Activated CD8-positive, alpha-beta T cell treated with anti-CD3 and anti-CD28 coated beads, Interleukin-2, amount 10 ng/mL, durations not matched to agents 7 days and 5 days (primary cell): Measurements from ENCODE around the gene UNC80. TPM values are rescaled to one million over a fixed set of nuclear protein-coding genes. Genes with fewer than 3 reads are reported as not detected.

Source experiments
- ATAC-seq: fragments of 150-1000 bp; cut with Tn5 transposase; one replicate; pipeline ENCODE4 v1.10.0; 2021; ENCODE audit warnings: moderate library complexity
- CTCF ChIA-PET: fragments of 350-600 bp; sonication (Branson Sonifier 250); formaldehyde crosslinking; loops from one replicate; lab custom pipeline; 2021; ENCODE audit warnings: antibody characterized with exemption; lab: Charles Lee
- POLR2A ChIA-PET: fragments of 350-600 bp; sonication (Branson Sonifier 250); formaldehyde crosslinking; loops from one replicate; lab custom pipeline; 2021; ENCODE audit warnings: antibody characterized with exemption; lab: Charles Lee
- DNase-seq: peaks from one replicate; pipeline ENCODE4 v3.0.0-alpha.2; 2020
- H3K27ac Mint-ChIP-seq: one replicate; pipeline ENCODE4 v1.8.0; 2021; ENCODE audit warnings: mild to moderate bottlenecking, mixed read lengths
- H3K27me3 Mint-ChIP-seq: one replicate; pipeline ENCODE4 v1.8.0; 2021; ENCODE audit warnings: low read depth, mixed read lengths
- H3K36me3 Mint-ChIP-seq: one replicate; pipeline ENCODE4 v1.8.0; 2021; ENCODE audit warnings: low read depth, mixed read lengths
- H3K4me1 Mint-ChIP-seq: one replicate; pipeline ENCODE4 v1.8.0; 2021; ENCODE audit warnings: low read depth, mixed read lengths
- H3K4me3 Mint-ChIP-seq: one replicate; pipeline ENCODE4 v1.8.0; 2021; ENCODE audit warnings: mild to moderate bottlenecking, mixed read lengths
- H3K9me3 Mint-ChIP-seq: one replicate; pipeline ENCODE4 v1.8.0; 2022; ENCODE audit warnings: mixed read lengths; ENCODE audit not compliant: insufficient read depth
- total RNA-seq, 2 experiments: library from RNA; stranded (reverse); gene quantifications; one replicate each; pipeline ENCODE4 v1.2.3, GENCODE V29; 2021

Gene UNC80, protein sequence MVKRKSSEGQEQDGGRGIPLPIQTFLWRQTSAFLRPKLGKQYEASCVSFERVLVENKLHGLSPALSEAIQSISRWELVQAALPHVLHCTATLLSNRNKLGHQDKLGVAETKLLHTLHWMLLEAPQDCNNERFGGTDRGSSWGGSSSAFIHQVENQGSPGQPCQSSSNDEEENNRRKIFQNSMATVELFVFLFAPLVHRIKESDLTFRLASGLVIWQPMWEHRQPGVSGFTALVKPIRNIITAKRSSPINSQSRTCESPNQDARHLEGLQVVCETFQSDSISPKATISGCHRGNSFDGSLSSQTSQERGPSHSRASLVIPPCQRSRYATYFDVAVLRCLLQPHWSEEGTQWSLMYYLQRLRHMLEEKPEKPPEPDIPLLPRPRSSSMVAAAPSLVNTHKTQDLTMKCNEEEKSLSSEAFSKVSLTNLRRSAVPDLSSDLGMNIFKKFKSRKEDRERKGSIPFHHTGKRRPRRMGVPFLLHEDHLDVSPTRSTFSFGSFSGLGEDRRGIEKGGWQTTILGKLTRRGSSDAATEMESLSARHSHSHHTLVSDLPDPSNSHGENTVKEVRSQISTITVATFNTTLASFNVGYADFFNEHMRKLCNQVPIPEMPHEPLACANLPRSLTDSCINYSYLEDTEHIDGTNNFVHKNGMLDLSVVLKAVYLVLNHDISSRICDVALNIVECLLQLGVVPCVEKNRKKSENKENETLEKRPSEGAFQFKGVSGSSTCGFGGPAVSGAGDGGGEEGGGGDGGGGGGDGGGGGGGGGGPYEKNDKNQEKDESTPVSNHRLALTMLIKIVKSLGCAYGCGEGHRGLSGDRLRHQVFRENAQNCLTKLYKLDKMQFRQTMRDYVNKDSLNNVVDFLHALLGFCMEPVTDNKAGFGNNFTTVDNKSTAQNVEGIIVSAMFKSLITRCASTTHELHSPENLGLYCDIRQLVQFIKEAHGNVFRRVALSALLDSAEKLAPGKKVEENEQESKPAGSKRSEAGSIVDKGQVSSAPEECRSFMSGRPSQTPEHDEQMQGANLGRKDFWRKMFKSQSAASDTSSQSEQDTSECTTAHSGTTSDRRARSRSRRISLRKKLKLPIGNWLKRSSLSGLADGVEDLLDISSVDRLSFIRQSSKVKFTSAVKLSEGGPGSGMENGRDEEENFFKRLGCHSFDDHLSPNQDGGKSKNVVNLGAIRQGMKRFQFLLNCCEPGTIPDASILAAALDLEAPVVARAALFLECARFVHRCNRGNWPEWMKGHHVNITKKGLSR (N-terminal part only)
- not detected for total RNA-seq

DNA sequence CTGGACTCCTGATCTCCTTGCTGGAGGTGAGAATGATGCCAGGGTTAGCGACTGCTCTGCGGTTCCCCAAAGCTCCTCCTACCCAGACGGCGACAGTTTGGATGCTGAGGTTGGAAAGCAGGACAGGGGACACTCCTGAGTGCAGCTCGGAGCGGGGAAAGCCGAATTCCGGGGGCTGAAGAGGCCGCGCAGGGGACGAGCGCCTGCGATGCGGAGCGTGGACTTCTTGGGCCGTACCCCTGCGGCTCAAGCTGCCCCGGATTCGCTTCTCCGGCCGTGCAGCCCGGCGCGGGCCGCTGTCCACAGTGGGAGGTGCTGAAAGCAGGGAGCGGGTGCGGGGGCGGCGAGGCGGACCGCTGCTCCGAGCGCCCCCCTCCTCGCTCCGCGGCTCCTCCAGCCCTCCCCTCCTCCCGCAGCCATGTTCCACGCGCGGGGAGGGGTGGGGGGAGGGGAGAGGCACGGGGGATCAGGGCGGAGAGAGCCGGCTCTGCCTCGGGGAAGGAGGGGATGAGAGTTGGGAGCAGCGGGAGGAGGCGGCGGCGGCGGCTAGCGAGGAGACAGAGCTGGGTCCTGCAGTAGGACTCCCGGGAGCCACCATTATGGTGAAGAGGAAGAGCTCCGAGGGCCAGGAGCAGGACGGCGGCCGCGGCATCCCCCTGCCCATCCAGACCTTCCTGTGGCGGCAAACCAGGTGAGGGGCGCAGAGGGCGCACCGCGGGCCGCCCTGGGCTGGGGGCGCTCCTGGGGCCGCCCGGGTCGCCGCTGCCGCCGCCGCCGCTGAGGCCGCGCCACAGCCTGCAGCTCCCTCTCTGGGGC lies at the start of gene UNC80:
Gene UNC80, plus strand, starts transcription at position 359 of the 816 bp plus-strand sequence. Its CDS starts 241 bp downstream, at position 600.
- no peaks in the 10 kb centered on the region for H3K36me3 Mint-ChIP-seq
- no peak within 1 kb of the TSS for H3K4me3 Mint-ChIP-seq
- ATAC-seq (no peak), DNase-seq (peak; percentile 40)
- ChIA-PET POLR2A (no interaction called here), CTCF (no interaction called here)
- no peak within 1 kb of the TSS for H3K27ac Mint-ChIP-seq
- H3K9me3 Mint-ChIP-seq: no peaks in the 10 kb centered on the region
- H3K27me3 Mint-ChIP-seq: peaks cover 19% of the 10 kb centered on the region
- no peaks in the 10 kb centered on the region for H3K4me1 Mint-ChIP-seq

DNA sequence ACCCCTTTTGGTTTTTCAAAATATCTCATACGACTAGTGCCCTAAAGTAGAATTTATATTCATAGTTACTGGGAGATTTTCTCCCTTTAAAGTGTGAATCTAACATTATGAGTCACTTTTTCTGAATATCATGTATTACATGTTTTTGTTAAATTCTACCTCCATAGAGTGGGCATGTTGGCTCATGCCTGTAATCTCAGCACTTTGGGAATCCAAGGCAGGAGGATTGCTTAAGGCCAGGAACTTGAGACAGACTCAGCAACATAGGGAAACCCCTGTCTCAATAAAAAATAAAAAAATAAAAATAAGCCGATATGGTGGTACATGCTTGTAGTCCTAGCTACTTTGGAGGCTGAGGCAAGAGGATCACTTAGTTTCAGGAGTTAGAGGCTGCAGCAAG lies 45.3 kb upstream of the UNC80 start:
- no peak overlapping the region for H3K4me3 Mint-ChIP-seq
- no peaks in the 10 kb centered on the region for H3K4me1 Mint-ChIP-seq
- H3K9me3 Mint-ChIP-seq: no peaks in the 10 kb centered on the region
- no peak for DNase-seq
- ATAC-seq: no peak
- no peaks in the 10 kb centered on the region for H3K27me3 Mint-ChIP-seq
- ChIA-PET CTCF (no interaction called here), POLR2A (no interaction called here)
- no peaks in the 10 kb centered on the region for H3K36me3 Mint-ChIP-seq
- H3K27ac Mint-ChIP-seq: no peak overlapping the region

DNA sequence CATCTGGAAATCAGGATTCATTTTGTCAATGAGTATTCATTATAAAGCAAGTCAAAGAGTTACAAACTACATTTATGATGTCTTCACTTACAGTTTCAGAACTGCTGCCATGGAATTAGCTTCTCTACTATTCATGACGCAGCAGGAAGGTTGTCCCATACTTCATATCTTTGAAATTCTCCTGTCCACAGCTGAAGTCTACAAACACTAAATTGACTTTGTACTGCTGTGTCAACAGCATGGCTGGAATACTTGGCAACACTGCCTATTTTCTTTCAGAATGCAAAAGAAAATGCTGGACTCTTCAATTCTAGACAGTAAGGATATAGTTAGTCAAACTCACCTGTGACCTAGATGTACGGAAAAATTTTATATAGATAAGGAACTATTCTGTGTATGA lies 44.6 kb upstream of the UNC80 start:
- H3K4me3 Mint-ChIP-seq: no peak overlapping the region
- ATAC-seq (no peak), DNase-seq (no peak)
- no peaks in the 10 kb centered on the region for H3K4me1 Mint-ChIP-seq
- H3K9me3 Mint-ChIP-seq: no peaks in the 10 kb centered on the region
- H3K27ac Mint-ChIP-seq: no peak overlapping the region
- ChIA-PET POLR2A (no interaction called here), CTCF (no interaction called here)
- no peaks in the 10 kb centered on the region for H3K27me3 Mint-ChIP-seq
- no peaks in the 10 kb centered on the region for H3K36me3 Mint-ChIP-seq

DNA sequence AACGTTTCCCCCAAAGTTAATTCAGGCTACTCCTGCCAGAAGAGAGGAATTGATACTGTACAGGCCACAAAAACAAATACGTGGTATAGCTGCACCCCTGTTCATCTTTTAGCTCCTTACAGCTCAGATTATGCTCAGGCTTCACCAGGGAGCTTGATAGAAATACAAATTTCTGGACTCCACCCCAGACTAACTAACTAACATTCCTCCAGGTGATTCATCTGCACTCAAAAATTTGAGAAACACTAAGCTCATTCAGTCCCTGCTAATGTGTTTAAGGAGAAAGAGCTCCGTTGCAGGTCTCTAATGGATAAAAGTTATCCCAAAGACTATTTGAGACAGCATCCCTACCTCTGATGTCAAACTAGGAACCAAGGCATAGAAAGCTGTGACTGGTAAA lies 36.8 kb upstream of the UNC80 start:
- no peak for DNase-seq
- ChIA-PET POLR2A (no interaction called here), CTCF (no interaction called here)
- H3K36me3 Mint-ChIP-seq: no peaks in the 10 kb centered on the region
- H3K27ac Mint-ChIP-seq: no peak overlapping the region
- ATAC-seq: no peak
- H3K4me1 Mint-ChIP-seq: no peaks in the 10 kb centered on the region
- H3K27me3 Mint-ChIP-seq: no peaks in the 10 kb centered on the region
- H3K4me3 Mint-ChIP-seq: no peak overlapping the region
- no peaks in the 10 kb centered on the region for H3K9me3 Mint-ChIP-seq

DNA sequence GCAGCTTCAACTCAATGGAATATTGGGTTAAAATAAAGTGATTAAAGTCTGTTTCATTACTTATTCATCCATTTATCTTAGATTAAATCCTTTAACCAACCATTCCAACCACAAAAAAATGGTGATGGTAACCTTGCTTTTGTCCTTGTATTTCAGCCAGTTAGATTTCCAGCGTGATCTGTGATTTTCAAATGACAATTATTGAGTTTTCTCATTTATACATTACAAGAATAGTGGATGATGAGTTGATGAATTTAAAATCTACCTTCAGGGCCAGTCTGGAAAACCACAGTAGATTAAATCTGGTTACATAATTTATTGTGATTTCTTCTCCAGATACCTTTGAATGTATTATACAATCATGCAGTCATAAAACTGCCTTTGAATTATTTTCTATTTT lies 29.7 kb upstream of the UNC80 start:
- ChIA-PET CTCF (no interaction called here), POLR2A (no interaction called here)
- H3K9me3 Mint-ChIP-seq: no peaks in the 10 kb centered on the region
- no peak overlapping the region for H3K4me3 Mint-ChIP-seq
- DNase-seq: no peak
- no peak overlapping the region for H3K27ac Mint-ChIP-seq
- no peaks in the 10 kb centered on the region for H3K27me3 Mint-ChIP-seq
- no peaks in the 10 kb centered on the region for H3K4me1 Mint-ChIP-seq
- ATAC-seq: no peak
- H3K36me3 Mint-ChIP-seq: no peaks in the 10 kb centered on the region

DNA sequence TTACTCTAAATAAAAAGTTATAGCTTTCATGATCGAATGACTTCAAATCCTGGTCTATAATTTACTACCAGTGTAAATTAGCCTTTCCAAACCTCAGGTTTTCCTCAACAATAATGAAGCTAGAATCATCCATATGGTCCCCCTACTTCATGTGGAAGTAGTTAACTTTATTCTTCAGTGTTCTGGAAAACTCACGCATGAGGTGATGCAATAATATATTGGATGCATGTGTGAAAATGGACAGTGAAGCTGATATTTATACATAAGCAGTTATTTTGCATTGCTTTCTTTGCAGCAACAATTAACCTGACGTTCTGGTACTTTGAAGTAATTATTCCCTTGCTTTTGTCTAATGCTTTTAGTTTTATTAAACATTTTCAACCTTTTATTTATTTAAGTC lies 18.6 kb upstream of the UNC80 start:
- Mint-ChIP-seq H3K4me1 (no peaks in the 10 kb centered on the region), H3K27me3 (no peaks in the 10 kb centered on the region), H3K27ac (no peak overlapping the region), H3K9me3 (no peaks in the 10 kb centered on the region), H3K36me3 (no peaks in the 10 kb centered on the region), H3K4me3 (no peak overlapping the region)
- ATAC-seq (no peak), DNase-seq (no peak)
- ChIA-PET CTCF (no interaction called here), POLR2A (no interaction called here)

DNA sequence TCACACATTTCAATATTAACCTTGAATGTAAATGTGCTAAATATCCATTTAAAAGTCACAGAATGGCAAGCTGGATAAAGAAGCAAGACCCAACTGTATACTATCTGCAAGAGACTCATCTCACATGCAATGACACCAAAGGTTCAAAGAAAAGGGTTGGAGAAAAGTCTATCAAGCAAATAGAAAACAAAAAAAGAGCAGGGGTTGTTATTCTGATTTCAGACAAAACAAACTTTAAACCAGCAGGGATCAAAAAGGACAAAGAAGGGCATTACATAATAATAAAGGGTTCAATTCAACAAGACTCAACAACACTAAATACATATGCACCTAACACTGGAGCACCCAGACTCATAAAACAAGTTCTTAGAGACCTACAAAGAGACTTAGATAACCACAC lies 14.5 kb upstream of the UNC80 start:
- Mint-ChIP-seq H3K4me3 (no peak overlapping the region), H3K36me3 (no peaks in the 10 kb centered on the region), H3K4me1 (no peaks in the 10 kb centered on the region), H3K27ac (no peak overlapping the region), H3K9me3 (no peaks in the 10 kb centered on the region), H3K27me3 (no peaks in the 10 kb centered on the region)
- DNase-seq (no peak), ATAC-seq (no peak)
- POLR2A ChIA-PET: no interaction called here
- CTCF ChIA-PET: no interaction called here

DNA sequence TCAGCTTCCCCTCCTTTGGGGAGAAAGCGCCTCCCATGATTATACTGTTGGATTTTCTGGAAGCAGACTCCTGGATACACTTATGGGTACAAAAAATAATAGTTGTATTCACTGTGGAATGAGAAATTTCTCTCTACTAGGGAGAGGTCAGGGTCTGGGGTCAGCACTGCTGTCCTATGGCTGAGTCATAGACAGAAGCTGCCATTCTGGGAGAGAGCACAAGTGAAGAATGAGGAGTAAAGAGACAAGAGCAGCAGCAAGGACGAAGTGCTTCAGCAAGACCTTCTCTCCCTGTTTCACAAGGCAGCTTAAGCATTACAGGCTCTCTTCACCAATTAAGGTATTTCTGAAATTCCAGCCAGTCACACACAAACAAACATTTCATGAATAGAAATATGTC lies 10.1 kb upstream of the UNC80 start:
- Mint-ChIP-seq H3K27ac (no peak overlapping the region), H3K4me1 (no peaks in the 10 kb centered on the region), H3K36me3 (no peaks in the 10 kb centered on the region), H3K4me3 (no peak overlapping the region), H3K9me3 (no peaks in the 10 kb centered on the region), H3K27me3 (no peaks in the 10 kb centered on the region)
- DNase-seq (no peak), ATAC-seq (no peak)
- POLR2A ChIA-PET: no interaction called here
- CTCF ChIA-PET: no interaction called here

DNA sequence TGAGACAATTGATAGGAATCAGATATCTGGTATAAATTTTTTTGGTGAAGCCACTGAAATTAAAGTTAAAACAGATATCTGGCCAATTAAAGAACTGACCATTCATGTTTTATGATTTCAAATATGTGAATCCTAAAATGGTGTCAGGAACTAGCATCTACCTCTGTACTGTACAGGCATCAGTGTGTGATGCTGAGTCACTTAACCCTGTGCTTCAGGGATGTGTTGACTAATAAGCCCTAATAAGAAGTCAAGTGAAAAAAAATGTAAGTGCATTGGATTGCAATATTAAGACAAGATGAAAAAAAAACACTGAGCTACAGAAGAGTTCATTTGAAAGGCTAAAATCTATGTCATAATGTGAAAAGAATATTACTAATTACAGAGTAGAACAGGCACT lies 9.1 kb upstream of the UNC80 start:
- H3K9me3 Mint-ChIP-seq: no peaks in the 10 kb centered on the region
- ChIA-PET POLR2A (interaction anchor here (0.6 kb wide), 1 partner anchor 296 kb away, joined by 3 read pairs; no protein-coding TSS in a partner anchor), CTCF (no interaction called here)
- no peaks in the 10 kb centered on the region for H3K4me1 Mint-ChIP-seq
- no peak overlapping the region for H3K27ac Mint-ChIP-seq
- H3K27me3 Mint-ChIP-seq: no peaks in the 10 kb centered on the region
- ATAC-seq (no peak), DNase-seq (no peak)
- no peak overlapping the region for H3K4me3 Mint-ChIP-seq
- H3K36me3 Mint-ChIP-seq: no peaks in the 10 kb centered on the region

DNA sequence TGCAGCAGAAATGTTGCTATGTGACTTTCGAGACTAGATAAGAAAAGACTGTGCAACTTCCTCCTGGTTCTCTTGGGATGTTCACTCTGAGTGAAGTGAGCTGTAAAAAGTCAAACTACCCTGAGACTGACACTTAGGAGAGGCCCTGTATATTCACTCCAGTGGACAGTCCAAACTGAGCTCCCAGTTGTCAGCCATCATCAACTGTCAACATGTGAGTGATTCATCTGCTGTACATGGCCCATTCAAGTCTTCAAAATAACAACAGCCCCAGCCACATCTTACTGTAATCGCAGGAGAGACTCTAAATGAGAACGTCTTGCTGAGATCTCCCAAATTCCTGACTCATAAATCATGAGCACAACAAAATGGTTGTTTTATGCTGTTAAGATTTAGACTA lies 8.5 kb upstream of the UNC80 start:
- ATAC-seq: no peak
- Mint-ChIP-seq H3K36me3 (no peaks in the 10 kb centered on the region), H3K4me3 (no peak overlapping the region), H3K4me1 (no peaks in the 10 kb centered on the region), H3K9me3 (no peaks in the 10 kb centered on the region), H3K27me3 (no peaks in the 10 kb centered on the region), H3K27ac (no peak overlapping the region)
- DNase-seq: no peak
- ChIA-PET CTCF (no interaction called here), POLR2A (interaction anchor here (0.6 kb wide), 1 partner anchor 297 kb away, joined by 3 read pairs; no protein-coding TSS in a partner anchor)

DNA sequence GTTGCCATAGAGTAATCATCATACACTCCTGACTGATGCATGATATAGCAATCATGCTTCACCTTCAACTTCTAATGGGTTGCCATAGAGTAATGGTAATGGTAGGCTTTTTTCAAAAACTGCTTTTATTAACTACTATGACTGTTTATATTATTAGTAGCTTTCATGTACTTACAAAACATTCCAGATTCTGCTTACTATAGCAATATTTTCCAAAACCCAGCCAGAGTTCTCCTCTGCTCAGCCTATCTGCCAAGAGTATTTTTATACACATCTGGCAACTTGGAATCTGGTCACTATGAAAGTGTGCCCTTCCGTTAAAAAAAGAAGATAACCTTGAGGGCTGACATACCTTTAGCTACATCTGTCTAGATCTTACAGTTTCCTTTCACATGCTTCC lies 5.0 kb upstream of the UNC80 start:
- POLR2A ChIA-PET: no interaction called here
- H3K36me3 Mint-ChIP-seq: no peaks in the 10 kb centered on the region
- H3K27ac Mint-ChIP-seq: no peak overlapping the region
- H3K27me3 Mint-ChIP-seq: peaks cover 8% of the 10 kb centered on the region
- H3K4me1 Mint-ChIP-seq: no peaks in the 10 kb centered on the region
- DNase-seq (no peak), ATAC-seq (no peak)
- CTCF ChIA-PET: no interaction called here
- no peak overlapping the region for H3K4me3 Mint-ChIP-seq
- no peaks in the 10 kb centered on the region for H3K9me3 Mint-ChIP-seq
